Measurements from ENCODE around the gene PTPRK. TPM values are rescaled to one million over a fixed set of nuclear protein-coding genes. Genes with fewer than 3 reads are reported as not detected.

Gene PTPRK
- total and polyA plus RNA-seq, 12 donors = 3.2 to 22.4 (median 15.0) TPM

- intact Hi-C loops (cut with DNase I) = no loop called here
- Histone ChIP-seq H3K27ac (no peak overlapping the region), H3K9me3 (replicated peaks in 1 of 3) (no peaks in the 10 kb centered on the region), H3K36me3 (replicated peaks in 1 of 2) (no peaks in the 10 kb centered on the region), H3K27me3 (no peaks in the 10 kb centered on the region), H3K4me3 (no peak overlapping the region), H3K4me1 (replicated peaks in 1 of 2) (no peaks in the 10 kb centered on the region)
- TF ChIP-seq POLR2A (IDR thresholded peaks at IDR 0.05) (no peak), CTCF (IDR thresholded peaks at IDR 0.05) (no peak)
- no peak for DNase-seq
- 80 to 87% (median 83%) methylated on average over 3 of the region's 3 CpGs for WGBS, 4 donors
Measured at GRCh38 chr6:127969701-127970100, 550.7 kb downstream of the PTPRK start.

GRCh38 chr6:127968394-127968793 is 552.0 kb downstream of the PTPRK start:
- no peak for DNase-seq
- WGBS, 4 donors = 69 to 88% (median 76%) methylated on average over 1 of the region's 1 CpG
- no peaks in the 10 kb centered on the region for H3K9me3 ChIP-seq (replicated peaks in 1 of 3)
- H3K4me3 ChIP-seq = no peak overlapping the region
- no peaks in the 10 kb centered on the region for H3K4me1 ChIP-seq (replicated peaks in 1 of 2)
- no peaks in the 10 kb centered on the region for H3K36me3 ChIP-seq (replicated peaks in 1 of 2)
- intact Hi-C loops (cut with DNase I) = no loop called here
- H3K27me3 ChIP-seq = no peaks in the 10 kb centered on the region
- no peak overlapping the region for H3K27ac ChIP-seq
- TF ChIP-seq CTCF (IDR thresholded peaks at IDR 0.05) (no peak), POLR2A (IDR thresholded peaks at IDR 0.05) (no peak)

GRCh38 chr6:127967708-127968107 is 552.7 kb downstream of the PTPRK start:
- H3K36me3 ChIP-seq (replicated peaks in 1 of 2) = no peaks in the 10 kb centered on the region
- TF ChIP-seq POLR2A (IDR thresholded peaks at IDR 0.05) (no peak), CTCF (IDR thresholded peaks at IDR 0.05) (no peak)
- no peak for DNase-seq
- intact Hi-C loops (cut with DNase I) = no loop called here
- no peaks in the 10 kb centered on the region for H3K9me3 ChIP-seq (replicated peaks in 1 of 3)
- H3K4me1 ChIP-seq (replicated peaks in 1 of 2) = no peaks in the 10 kb centered on the region
- H3K27ac ChIP-seq = no peak overlapping the region
- H3K4me3 ChIP-seq = no peak overlapping the region
- H3K27me3 ChIP-seq = no peaks in the 10 kb centered on the region
- WGBS, 4 donors = 76 to 97% (median 91%) methylated on average over 3 of the region's 3 CpGs

GRCh38 chr6:127966616-127967015 is 553.8 kb downstream of the PTPRK start:
- no peak for DNase-seq
- no peak overlapping the region for H3K27ac ChIP-seq
- H3K27me3 ChIP-seq = no peaks in the 10 kb centered on the region
- no peak for TF ChIP-seq CTCF (IDR thresholded peaks at IDR 0.05)
- TF ChIP-seq POLR2A (IDR thresholded peaks at IDR 0.05) = no peak
- WGBS, 4 donors = 89 to 100% (median 93%) methylated on average over 1 of the region's 1 CpG
- H3K4me3 ChIP-seq = no peak overlapping the region
- no peaks in the 10 kb centered on the region for H3K4me1 ChIP-seq (replicated peaks in 1 of 2)
- no peaks in the 10 kb centered on the region for H3K9me3 ChIP-seq (replicated peaks in 1 of 3)
- H3K36me3 ChIP-seq (replicated peaks in 1 of 2) = no peaks in the 10 kb centered on the region
- intact Hi-C loops (cut with DNase I) = no loop called here
